HEK293 (cell line): ENCODE data around the gene TARS2.

Experiments used
- CTCF ChIA-PET: fragments of 350-600 bp; formaldehyde crosslinking; extraction: SDS; loops from one replicate; lab custom pipeline; 2021; ENCODE audit warnings: antibody characterized with exemption; lab: Yijun Ruan, JAX
- POLR2A ChIA-PET: fragments of 300-600 bp; formaldehyde crosslinking; extraction: SDS; loops from one replicate; lab custom pipeline; 2020; ENCODE audit warnings: antibody characterized with exemption, inconsistent platforms; lab: Yijun Ruan, JAX
- H3K27ac ChIP-seq: fragments of 200-500 bp; sonication (Bioruptor generic); 2 replicates; pipeline ENCODE4 v1.5.1; 2014; ENCODE audit warnings: low read depth, low read length, control low read depth, inconsistent platforms; ENCODE audit errors: extremely low read depth
- H3K36me3 ChIP-seq, 2 experiments: fragments of 200-500 bp in 1 of 2; sonication (Bioruptor generic) in 1 of 2; 1 replicate in 1 of 2; 2 replicates in 1 of 2; pipeline ENCODE4 v1.5.1; 2014 to 2017; ENCODE audit warnings: inconsistent platforms in 2 of 2, low read length in 2 of 2; ENCODE audit not compliant: control insufficient read depth in 2 of 2, insufficient read depth in 1 of 2
- H3K4me1 ChIP-seq: fragments of 200-500 bp; sonication (Bioruptor generic); 2 replicates; pipeline ENCODE4 v1.5.1; 2014; ENCODE audit warnings: mild to moderate bottlenecking, low read length, inconsistent platforms; ENCODE audit not compliant: control insufficient read depth, insufficient read depth
- H3K4me3 ChIP-seq: 2 replicates; pipeline ENCODE4 v1.5.1; 2011; ENCODE audit warnings: low read depth, mild to moderate bottlenecking, control low read depth, low read length, moderate library complexity
- H3K9me3 ChIP-seq: fragments of 200-500 bp; sonication (Bioruptor generic); 2 replicates; pipeline ENCODE4 v1.5.1; 2014; ENCODE audit warnings: low read depth, low read length, inconsistent platforms; ENCODE audit not compliant: control insufficient read depth, insufficient read depth
- ELK4 ChIP-seq: IDR thresholded peaks from 2 replicates; pipeline ENCODE4 v1.6.1; 2011; ENCODE audit warnings: mild to moderate bottlenecking, low read depth, low read length, borderline replicate concordance
- GLIS2 ChIP-seq: fragments of 450-650 bp; formaldehyde crosslinking; IDR thresholded peaks from 2 replicates; pipeline ENCODE4 v1.5.1; 2016; ENCODE audit warnings: missing biosample characterization, missing genetic modification characterization
- KLF17 ChIP-seq: fragments of 450-650 bp; formaldehyde crosslinking; IDR thresholded peaks from 2 replicates; pipeline ENCODE4 v1.5.1; 2016; ENCODE audit warnings: missing biosample characterization, missing genetic modification characterization
- SP3 ChIP-seq: fragments of 450-650 bp; formaldehyde crosslinking; IDR thresholded peaks from 2 replicates; pipeline ENCODE4 v1.5.1; 2016; ENCODE audit warnings: missing biosample characterization, missing genetic modification characterization
- ZBTB17 ChIP-seq: fragments of 450-650 bp; formaldehyde crosslinking; IDR thresholded peaks from 2 replicates; pipeline ENCODE4 v1.5.1; 2016; ENCODE audit warnings: missing biosample characterization, missing genetic modification characterization
- ZFHX2 ChIP-seq: fragments of 450-650 bp; formaldehyde crosslinking; conservative IDR thresholded peaks from 2 replicates; pipeline ENCODE4 v1.5.1; 2016; ENCODE audit warnings: missing biosample characterization, missing genetic modification characterization
- ZNF202 ChIP-seq: fragments of 450-650 bp; formaldehyde crosslinking; IDR thresholded peaks from 2 replicates; pipeline ENCODE4 v1.5.1; 2016; ENCODE audit warnings: missing biosample characterization, missing genetic modification characterization, borderline replicate concordance
- ZNF274 ChIP-seq, 2 experiments: fragments of 200-500 bp in 1 of 2; fragments of 450-650 bp in 1 of 2; sonication (Bioruptor generic) in 1 of 2; formaldehyde crosslinking in 1 of 2; IDR thresholded peaks; 2 replicates each; pipeline versions ENCODE4 v1.5.1 to v1.6.1; 2014 to 2016; ENCODE audit warnings: borderline replicate concordance in 1 of 2, inconsistent platforms in 1 of 2, low read length in 1 of 2, missing biosample characterization in 1 of 2, missing genetic modification characterization in 1 of 2
- ZNF398 ChIP-seq: fragments of 450-650 bp; formaldehyde crosslinking; IDR thresholded peaks from 2 replicates; pipeline ENCODE4 v1.5.1; 2017; ENCODE audit warnings: missing biosample characterization, missing genetic modification characterization
- ZNF529 ChIP-seq: fragments of 450-650 bp; formaldehyde crosslinking; IDR thresholded peaks from 2 replicates; pipeline ENCODE4 v1.5.1; 2017; ENCODE audit warnings: missing genetic modification characterization, missing biosample characterization; ENCODE audit not compliant: insufficient replicate concordance
- ZNF777 ChIP-seq: fragments of 450-650 bp; formaldehyde crosslinking; IDR thresholded peaks from 2 replicates; pipeline ENCODE4 v1.5.1; 2017; ENCODE audit warnings: missing biosample characterization, missing genetic modification characterization, borderline replicate concordance
- TF ChIP-seq, protein P1 (sequence below): fragments of 450-650 bp; formaldehyde crosslinking; IDR thresholded peaks from 2 replicates; pipeline ENCODE4 v1.5.1; 2016; ENCODE audit warnings: missing biosample characterization, missing genetic modification characterization
- TF ChIP-seq, protein P2 (sequence below): fragments of 450-650 bp; formaldehyde crosslinking; optimal IDR thresholded peaks from 2 replicates; pipeline ENCODE3; 2016; ENCODE audit warnings: missing biosample characterization, mild to moderate bottlenecking, missing genetic modification characterization
- TF ChIP-seq, protein P3 (sequence below): fragments of 450-650 bp; formaldehyde crosslinking; IDR thresholded peaks from 2 replicates; pipeline ENCODE4 v1.5.1; 2016; ENCODE audit warnings: missing biosample characterization, missing genetic modification characterization

Gene TARS2

DNA sequence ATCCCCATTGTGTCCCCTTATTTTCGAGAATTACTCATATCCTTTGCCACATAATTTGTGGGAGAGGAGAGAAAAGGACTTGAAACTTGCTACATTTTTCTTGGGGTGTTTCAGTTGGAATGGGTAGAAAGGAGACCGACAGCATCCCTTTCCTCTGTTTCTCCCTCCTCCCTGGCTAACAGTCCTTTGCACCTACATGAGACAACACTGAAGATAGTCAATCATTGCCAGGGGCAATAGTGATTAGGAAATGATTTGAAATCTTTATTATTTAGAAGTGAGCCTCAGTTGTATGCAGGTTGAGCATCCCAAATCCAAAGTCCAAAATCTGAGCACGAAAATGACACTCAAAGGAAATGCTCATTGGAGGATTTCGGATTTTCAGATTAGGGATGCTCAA lies 7.8 kb upstream of the TARS2 start (continued):
- TF ChIP-seq ELK4 = no peak
- TF ChIP-seq ZNF202 (tag by site-specific recombination) = no peak
- TF ChIP-seq KLF17 (tag by site-specific recombination) = no peak
- TF ChIP-seq ZNF274 (IDR thresholded peaks at IDR 0.05; ENCODE audit: low read length) = no peak
- no peak for TF ChIP-seq ZNF274 (tag by site-specific recombination; IDR thresholded peaks at IDR 0.05; ENCODE audit: borderline replicate concordance)
- TF ChIP-seq, all 188 proteins: peak for 0

- peaks cover 2% of the 10 kb centered on the region; the same call in 1 of the 2 replicates for H3K4me1 ChIP-seq
- POLR2A ChIA-PET = interaction anchor here (0.8 kb wide), 1 partner anchor 36 kb away, joined by 4 read pairs; no protein-coding TSS in a partner anchor
- CTCF ChIA-PET = no interaction called here
Measured at GRCh38 chr1:150479927-150480352, 7.3 kb upstream of the TARS2 start.

DNA sequence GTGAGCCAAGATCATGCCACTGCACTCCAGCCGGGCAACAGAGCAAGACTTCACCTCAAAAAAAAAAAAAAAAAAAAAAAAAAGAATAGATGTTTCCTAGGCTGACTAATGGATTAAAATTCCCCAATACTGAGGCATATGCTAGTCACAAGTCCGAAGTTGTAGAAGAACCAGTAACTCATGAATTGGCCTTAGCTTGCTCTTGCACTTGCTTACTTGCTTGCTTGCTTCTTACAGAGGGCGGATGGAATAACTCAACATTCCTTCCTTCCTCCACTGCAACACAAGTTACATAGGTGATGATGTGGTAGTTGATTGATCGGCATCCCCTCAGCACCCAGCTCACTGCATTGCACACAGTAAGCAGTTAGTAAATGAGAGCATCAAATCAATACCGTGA lies 2.8 kb upstream of the TARS2 start:
- POLR2A ChIA-PET = no interaction called here
- Histone ChIP-seq H3K4me3 (no peak overlapping the region), H3K4me1 (no peaks in the 10 kb centered on the region; the same call in 1 of the 2 replicates), H3K36me3 (peaks cover 7 to 9% of the 10 kb centered on the region in 2 experiments), H3K9me3 (no peaks in the 10 kb centered on the region), H3K27ac (no peak overlapping the region)
- no peak for TF ChIP-seq ZNF529 (tag by site-specific recombination)
- TF ChIP-seq, protein P1, sequence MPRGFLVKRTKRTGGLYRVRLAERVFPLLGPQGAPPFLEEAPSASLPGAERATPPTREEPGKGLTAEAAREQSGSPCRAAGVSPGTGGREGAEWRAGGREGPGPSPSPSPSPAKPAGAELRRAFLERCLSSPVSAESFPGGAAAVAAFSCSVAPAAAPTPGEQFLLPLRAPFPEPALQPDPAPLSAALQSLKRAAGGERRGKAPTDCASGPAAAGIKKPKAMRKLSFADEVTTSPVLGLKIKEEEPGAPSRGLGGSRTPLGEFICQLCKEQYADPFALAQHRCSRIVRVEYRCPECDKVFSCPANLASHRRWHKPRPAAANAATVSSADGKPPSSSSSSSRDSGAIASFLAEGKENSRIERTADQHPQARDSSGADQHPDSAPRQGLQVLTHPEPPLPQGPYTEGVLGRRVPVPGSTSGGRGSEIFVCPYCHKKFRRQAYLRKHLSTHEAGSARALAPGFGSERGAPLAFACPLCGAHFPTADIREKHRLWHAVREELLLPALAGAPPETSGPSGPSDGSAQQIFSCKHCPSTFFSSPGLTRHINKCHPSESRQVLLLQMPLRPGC = no peak
- 0 out of 2 replicates have a peak, but pooled peaks have one; percentile 27 for TF ChIP-seq ZBTB17
- CTCF ChIA-PET = no interaction called here

More at GRCh38 chr1:150479927-150480352, 7.3 kb upstream of the TARS2 start:
- no peaks in the 10 kb centered on the region for H3K9me3 ChIP-seq
- TF ChIP-seq, protein P2, sequence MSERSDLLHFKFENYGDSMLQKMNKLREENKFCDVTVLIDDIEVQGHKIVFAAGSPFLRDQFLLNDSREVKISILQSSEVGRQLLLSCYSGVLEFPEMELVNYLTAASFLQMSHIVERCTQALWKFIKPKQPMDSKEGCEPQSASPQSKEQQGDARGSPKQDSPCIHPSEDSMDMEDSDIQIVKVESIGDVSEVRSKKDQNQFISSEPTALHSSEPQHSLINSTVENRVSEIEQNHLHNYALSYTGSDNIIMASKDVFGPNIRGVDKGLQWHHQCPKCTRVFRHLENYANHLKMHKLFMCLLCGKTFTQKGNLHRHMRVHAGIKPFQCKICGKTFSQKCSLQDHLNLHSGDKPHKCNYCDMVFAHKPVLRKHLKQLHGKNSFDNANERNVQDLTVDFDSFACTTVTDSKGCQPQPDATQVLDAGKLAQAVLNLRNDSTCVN (tag by site-specific recombination) = no peak
- no peak for TF ChIP-seq ZFHX2
- H3K36me3 ChIP-seq = no peaks in the 10 kb centered on the region
- no peak overlapping the region for H3K4me3 ChIP-seq
- no peak overlapping the region for H3K27ac ChIP-seq

DNA sequence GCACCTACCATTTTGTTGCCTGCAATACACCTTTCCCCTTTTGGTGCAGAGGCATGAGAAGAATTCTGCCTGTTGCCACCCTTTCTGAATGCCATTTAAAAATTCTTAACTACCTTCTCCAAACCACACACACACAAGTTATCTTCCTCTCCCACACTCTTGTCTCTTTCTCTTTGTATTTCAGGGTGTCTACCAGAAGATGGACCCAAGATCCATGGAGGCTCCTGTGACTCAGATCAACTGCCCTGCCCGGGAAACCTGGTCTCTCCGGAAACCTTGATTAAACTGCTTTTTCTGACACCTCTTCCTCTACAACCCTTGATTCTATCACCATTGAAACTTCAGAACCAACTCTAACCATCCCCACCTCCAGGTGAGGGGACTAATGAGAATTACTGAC lies 2.4 kb upstream of the TARS2 start:
- Histone ChIP-seq H3K36me3 (peaks cover 10 to 13% of the 10 kb centered on the region in 2 experiments), H3K27ac (no peak overlapping the region), H3K4me3 (no peak overlapping the region), H3K4me1 (no peaks in the 10 kb centered on the region; the same call in 1 of the 2 replicates), H3K9me3 (no peaks in the 10 kb centered on the region)
- ChIA-PET POLR2A (interaction anchor here (0.6 to 1.1 kb wide), 2 partner anchors 31 to 572 kb away, joined by 3 to 4 read pairs; no protein-coding TSS in a partner anchor), CTCF (no interaction called here)
- TF ChIP-seq, protein P3, sequence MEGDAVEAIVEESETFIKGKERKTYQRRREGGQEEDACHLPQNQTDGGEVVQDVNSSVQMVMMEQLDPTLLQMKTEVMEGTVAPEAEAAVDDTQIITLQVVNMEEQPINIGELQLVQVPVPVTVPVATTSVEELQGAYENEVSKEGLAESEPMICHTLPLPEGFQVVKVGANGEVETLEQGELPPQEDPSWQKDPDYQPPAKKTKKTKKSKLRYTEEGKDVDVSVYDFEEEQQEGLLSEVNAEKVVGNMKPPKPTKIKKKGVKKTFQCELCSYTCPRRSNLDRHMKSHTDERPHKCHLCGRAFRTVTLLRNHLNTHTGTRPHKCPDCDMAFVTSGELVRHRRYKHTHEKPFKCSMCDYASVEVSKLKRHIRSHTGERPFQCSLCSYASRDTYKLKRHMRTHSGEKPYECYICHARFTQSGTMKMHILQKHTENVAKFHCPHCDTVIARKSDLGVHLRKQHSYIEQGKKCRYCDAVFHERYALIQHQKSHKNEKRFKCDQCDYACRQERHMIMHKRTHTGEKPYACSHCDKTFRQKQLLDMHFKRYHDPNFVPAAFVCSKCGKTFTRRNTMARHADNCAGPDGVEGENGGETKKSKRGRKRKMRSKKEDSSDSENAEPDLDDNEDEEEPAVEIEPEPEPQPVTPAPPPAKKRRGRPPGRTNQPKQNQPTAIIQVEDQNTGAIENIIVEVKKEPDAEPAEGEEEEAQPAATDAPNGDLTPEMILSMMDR (tag by site-specific recombination) = peak; percentile 62
- TF ChIP-seq ZNF777 (tag by site-specific recombination) = no peak
- no peak for TF ChIP-seq GLIS2 (tag by site-specific recombination)
- TF ChIP-seq SP3 (tag by site-specific recombination) = no peak
- TF ChIP-seq ZNF398 (tag by site-specific recombination) = no peak
